Measurements from ENCODE around the gene PRG3.

- no peak for TF ChIP-seq CTCF (IDR thresholded peaks at IDR 0.05)
- no peak for TF ChIP-seq EP300 (IDR thresholded peaks at IDR 0.05)
Measured at GRCh38 chr11:57426929-57427726, 46.2 kb upstream of the PRG3 start, which contains the start of gene SLC43A3.
